HG03103 (cell line): ENCODE results near the gene ABO.
"Not testable (repeated sequence)": the region's sequence is repeated elsewhere in the genome, so short reads cannot be mapped to it uniquely, and the experiment has no call there.

Experiments used
- ATAC-seq: cut with Tn5 transposase; IDR thresholded peaks from one replicate; pipeline ENCODE4 v1.9.1; 2021; ENCODE audit warnings: low read depth; ENCODE audit not compliant: unreplicated experiment

The ABO gene

GRCh38 chr9:133208171-133208879 is 66.7 kb downstream of the ABO start:
- not testable (repeated sequence) for ATAC-seq

- no peak for ATAC-seq
These were observed 67.3 kb downstream of the ABO start for GRCh38 chr9:133207540-133208170.

DNA sequence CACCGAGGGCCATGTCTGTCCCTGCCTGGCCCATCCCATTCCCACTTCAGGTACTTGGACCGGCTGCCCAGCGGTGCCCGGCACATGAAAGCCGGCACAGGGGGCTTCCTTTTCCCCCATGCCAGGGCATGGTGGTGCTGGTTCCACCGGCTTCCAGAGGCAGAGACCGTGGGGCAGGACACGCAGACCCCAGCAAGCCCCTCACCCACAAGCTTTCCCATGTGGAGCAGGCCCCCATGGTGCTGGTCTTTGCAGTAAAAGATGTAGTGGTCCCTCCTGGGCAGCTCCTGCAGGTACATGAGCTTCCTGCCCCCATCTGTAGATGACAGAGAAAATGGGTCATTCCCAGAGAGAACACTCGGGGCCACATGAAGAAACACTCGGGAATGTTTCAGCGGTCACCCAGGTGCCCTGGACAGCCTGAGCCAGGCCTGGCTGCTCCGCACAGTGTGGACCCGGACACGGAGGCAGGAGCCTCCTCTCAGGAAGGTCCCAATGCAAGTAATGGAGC is 67.9 kb downstream of the ABO start:
- no peak for ATAC-seq

- no peak for ATAC-seq
These were observed 68.7 kb downstream of the ABO start for GRCh38 chr9:133205996-133206931.

DNA sequence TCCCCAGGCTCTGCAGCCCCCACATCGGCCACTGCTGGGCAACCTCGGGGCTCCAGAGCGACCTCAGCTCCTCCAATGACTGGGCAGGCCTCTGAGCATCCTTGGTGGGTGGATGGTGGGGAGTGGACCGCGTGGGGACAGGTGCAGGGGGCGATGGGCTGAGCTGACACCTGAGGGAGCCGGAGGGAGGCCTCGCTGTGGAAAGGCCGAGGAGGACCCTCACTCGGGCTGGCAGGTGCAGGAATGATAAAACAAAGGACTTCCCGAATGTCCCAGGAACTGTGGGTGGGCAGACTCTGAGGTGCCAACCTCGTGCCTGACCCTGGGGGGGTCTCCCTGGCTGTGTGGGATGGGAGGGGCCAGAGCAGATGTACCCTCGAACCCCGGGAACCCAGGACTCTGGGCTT is 69.5 kb downstream of the ABO start:
- ATAC-seq = not testable (repeated sequence)
